ENCODE measurements around the gene SV2A.

SV2A gene

GRCh38 chr1:149928401-149928724 lies 10.7 kb upstream of the SV2A start:
- DNase-seq, result no peak

GRCh38 chr1:149927563-149928400 lies 10.1 kb upstream of the SV2A start, which contains the start of gene SF3B4:
Gene SF3B4, minus strand, starts transcription at chr1:149927803. Its CDS starts 44 bp downstream, at chr1:149927759.
- DNase-seq, result peak; percentile 89

GRCh38 chr1:149927056-149927562 lies 9.5 kb upstream of the SV2A start:
- DNase-seq, result no peak

DNA sequence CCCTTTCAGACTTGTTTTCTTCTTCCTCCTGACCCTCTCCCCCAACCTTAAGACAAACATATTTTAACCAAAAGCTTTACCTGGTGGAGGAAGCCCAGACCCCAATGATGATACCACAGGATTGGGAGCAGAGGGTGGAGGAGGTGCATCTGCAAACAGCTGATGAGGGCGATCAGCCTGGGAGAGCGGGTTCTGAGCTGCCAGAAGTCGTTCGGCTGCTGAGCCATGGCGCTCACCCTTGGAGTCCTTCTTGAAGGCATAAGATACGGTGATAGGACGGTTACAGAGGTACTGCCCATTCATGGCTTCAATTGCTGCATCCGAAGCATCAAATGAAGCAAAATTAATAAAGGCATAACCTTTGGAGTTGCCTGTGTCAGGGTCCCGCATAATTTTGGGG lies 8.7 kb upstream of the SV2A start:
- no peak for DNase-seq

DNA sequence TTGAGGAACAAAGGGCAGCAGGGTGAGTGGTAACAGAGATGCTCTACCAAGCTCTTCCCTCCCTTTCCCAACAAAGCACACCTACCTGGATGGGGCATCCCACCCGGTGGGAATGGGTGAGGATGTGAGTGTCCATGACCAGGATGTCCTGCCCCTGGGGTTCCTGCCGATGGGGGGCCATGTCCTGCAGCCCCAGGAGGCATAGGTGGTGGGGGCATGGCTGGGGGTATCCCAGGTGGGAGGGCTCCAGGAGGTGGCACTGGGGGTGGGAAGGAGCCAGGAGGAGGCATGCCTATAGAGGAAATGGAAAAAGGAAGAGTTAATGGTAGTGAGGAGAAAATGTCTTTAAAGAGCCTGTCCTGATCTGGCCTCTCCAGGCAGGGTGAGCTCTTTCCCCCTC lies 8.1 kb upstream of the SV2A start:
- DNase-seq, result no peak

DNA sequence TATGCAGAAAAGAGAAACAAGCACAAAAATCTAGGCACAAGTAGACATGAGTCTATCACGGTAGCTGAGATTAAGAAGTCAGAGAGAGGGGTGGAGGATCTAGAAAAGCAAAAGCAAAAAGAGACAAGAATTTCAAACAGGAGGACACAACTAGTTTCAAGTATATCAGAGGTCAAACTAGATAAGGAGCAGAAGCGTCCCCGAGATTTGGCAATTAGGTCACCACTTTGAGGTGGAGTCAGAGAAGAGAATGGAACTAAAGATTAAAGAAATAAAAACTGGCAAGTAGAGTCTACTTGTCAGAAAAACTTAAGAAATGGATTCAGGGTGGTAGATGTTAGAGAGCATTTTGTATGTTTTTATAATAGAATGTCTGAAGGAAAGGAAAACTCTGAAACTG lies 7.7 kb upstream of the SV2A start:
- DNase-seq, result no peak

- DNase-seq, result no peak
These were observed 6.0 kb upstream of the SV2A start for GRCh38 chr1:149923626-149924025.

DNA sequence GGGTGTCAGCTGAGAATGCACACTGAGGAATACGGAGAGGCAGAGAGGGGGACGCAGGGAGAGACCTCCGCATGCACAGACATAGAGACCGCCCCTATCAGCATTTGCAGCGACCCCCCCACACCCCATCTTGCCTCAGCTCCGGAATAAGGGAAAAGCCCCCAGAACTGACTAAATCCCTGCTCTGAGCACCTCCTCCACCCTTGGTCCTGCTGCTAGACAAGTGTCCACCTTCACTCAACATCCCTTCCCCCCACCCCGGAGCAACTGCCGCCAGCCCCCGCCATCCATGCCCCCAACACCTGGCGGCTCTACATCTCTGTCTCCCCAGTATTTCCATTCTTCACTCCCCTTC lies 769 bp downstream of the SV2A start:
- DNase-seq, result no peak

DNA sequence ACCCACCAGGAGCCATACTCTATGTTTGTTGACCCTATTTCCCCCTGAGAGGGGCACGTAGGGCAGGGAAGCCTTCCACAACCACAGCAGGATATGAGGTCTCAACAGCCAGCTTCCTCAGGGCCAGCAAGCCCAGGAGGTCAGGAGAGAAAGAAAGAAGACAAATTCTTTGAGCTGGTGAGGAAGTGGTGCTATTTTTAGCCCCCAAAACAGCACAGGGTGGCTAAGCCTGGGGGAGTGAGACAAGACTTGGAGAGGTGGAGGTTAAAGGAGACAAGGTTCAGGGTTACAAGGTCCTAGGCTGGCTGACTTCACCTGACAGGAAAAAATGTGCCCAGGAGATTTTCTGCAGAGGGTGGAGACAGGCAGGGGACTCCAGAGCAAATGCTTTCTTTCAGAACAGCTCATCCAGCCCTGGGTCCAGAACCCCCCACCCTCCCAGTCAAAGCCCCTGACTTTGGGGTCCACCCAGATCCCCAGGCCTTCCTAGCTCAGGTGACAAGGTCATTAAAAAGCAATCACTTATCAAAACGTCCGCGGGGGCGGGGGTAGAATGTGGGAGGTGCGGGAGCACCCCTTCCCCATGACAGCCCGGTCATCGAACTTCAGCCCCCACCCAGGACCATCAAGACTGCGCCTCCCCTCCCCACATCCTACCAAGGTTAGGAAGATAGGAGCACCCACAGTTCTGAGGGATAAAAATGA lies 1.3 kb downstream of the SV2A start:
- no peak for DNase-seq

- no peak for DNase-seq
These were observed 2.0 kb downstream of the SV2A start for GRCh38 chr1:149915429-149916192.

DNA sequence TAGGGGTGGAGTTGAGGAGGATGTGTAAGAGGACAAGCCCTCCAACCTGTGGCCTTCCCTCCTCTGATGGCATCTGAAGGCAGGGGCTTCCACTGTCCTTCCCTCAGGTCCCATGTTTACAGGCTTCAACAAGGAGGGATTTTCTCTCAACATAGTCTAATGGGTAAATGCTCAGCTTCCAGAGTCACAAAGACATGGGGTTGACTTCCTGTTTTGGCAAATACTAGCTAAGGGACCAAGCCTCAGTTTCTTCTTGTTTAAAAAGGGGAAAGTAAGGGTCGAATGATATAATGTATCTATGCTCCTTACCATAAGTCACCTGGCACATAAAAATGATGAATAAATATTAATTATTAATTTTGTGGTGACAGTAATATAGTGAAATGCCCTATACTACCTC lies 3.1 kb downstream of the SV2A start:
- DNase-seq, result no peak

DNA sequence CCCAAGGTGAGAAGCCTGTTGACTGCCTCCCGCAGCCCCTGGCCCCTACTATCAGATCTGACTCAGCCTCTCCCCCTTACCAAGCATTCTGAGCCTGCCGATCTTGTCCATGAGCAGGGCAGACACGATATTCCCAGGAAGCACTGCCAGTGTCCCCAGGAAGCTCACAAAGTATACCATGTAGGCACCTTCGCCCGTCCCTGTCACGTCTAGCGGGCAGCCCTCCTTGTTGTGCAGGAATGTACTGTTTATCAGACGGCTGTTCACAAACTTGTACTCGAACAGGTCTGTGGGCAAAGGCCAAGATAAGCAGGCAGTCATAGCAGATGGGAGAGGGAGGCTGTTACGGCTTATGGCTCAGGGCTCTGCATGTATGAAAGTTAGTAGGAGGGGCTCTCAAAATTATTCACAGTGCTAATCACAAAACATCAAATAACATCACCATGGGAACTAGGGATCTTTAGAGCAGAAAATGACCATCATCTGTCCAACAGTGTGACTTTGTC lies 11.0 kb downstream of the SV2A start:
- no peak for DNase-seq

DNA sequence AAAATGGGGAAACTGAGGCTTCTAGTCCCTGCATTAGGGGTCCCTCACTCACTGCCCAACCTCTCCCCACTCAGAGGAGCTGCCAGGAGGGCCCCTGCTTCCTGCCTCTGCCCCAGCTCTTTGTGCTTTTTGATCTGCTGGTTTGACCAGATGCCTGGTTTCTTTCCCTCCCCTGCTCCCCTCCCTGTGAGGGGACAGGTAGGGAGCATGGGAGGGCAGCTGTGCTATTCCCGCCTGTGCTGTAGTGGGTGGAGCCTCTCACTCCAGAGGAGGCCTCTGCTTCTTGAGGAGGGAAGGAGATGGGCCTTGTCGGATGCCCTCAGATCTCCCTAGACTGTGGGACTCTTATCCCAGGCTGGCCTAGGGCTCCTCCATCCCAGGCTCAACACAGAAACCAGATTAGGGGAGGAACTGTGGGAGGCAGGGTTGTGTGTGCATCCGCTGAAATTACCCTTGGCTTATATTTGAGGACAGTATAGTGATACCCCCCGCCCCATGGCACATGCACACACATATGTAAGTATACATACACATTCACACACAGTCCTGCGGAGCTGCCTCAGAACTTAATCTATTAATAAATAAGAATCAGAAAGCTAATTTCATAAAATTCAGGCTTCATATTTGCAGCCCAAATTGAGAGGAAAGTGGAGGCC lies 13.7 kb downstream of the SV2A start:
- DNase-seq, result no peak

DNA sequence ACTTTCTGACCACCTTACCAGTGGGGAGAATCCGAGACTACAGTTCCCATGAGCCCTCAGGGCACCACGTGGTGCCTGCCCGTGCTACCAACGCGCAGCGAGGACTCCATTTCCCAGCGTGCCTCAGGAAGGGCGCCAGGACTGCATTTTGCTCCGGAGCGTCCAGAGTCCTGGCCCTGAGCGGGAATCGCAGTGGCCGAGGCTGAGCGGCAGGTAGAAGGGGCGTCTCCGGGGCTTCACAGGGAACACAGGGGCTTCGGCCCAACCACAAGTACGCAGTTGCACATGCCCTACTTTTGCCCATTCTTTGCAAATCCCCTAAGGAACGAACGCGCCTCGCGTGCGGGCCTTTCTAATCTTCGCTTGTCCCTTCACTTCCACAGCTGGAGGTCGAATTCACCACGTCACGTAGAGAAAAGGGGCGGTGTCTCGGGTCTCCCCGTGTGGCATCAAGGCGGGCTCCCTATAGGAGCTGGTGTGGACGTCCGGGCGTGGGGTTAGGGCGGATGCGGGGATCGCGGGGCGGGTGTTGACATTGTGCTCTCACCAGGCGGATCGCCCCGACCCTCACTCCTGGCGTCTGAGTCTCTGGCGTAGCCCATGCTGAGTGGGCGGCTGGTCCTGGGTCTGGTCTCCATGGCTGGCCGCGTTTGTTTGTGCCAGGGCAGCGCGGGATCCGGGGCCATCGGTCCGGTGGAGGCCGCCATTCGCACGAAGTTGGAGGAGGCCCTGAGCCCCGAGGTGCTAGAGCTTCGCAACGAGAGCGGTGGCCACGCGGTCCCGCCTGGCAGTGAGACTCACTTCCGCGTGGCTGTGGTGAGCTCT lies 18.0 kb downstream of the SV2A start, which contains the start of gene BOLA1:
TSS of gene BOLA1 (plus strand) at position 109 of the 825 bp plus-strand sequence. CDS start at position 601, 492 bp downstream.
- peak; percentile 94 for DNase-seq

- DNase-seq, result no peak
These were observed 21.1 kb downstream of the SV2A start for GRCh38 chr1:149896575-149896974.

DNA sequence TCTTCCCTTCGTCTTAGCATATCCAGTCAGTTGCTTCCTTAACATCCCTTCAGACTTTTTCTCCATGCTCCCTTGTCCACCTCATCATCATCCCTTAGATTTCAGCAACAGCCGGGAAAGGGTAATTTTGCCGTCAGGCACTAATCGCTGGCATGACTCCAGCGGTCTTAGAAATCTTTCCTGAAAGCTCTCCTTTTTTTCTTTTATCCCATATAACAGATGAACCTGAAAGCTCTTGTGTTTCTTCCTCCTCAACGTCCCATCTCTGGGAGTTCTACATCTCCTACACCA lies 28.7 kb downstream of the SV2A start:
- no peak for DNase-seq

- peak; percentile 78 for DNase-seq
These were observed 29.2 kb downstream of the SV2A start for GRCh38 chr1:149888247-149888998.

- peak; percentile 96 for DNase-seq
These were observed 30.0 kb downstream of the SV2A start for GRCh38 chr1:149887456-149888246.

DNA sequence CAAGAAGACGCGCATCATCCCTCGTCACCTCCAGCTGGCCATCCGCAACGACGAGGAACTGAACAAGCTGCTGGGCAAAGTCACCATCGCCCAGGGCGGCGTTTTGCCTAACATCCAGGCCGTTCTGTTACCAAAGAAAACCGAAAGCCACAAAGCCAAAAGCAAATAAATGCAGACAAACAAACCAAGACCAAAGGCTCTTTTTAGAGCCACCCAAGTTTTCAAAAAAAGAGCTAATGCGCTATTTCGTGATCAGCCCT lies 30.5 kb downstream of the SV2A start:
- DNase-seq, result peak; percentile 44

DNA sequence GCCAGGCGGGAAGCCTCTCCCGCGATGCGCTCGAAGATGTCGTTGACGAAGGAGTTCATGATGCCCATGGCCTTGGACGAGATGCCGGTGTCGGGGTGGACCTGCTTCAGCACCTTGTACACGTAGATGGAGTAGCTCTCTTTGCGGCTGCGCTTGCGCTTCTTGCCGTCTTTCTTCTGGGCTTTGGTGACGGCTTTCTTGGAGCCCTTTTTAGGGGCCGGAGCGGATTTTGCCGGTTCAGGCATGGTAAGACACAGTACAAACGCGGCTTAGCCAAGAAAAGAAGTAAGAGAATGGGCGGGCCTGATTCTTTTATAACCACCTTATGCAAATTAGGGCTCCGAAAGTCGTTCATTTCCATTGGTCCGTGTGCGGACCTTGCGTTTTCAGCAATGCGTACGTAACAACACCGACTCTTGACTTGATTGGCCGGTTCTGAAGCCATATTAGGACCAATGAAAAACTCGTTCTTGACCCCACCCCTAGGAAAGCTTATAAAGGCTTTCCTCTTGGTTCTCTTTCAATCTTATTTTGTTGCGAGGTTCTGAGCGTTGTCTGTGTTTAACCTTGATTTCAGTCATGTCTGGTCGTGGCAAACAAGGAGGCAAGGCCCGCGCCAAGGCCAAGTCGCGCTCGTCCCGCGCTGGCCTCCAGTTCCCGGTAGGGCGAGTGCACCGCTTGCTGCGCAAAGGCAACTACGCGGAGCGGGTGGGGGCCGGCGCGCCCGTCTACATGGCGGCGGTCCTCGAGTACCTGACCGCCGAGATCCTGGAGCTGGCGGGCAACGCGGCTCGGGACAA lies 31.0 kb downstream of the SV2A start:
- peak; percentile 99 for DNase-seq

Measured in COR-L47 (cell line).